Brain microvascular endothelial cell (primary cell): ENCODE data around the gene NDUFAF4.

Experiments
- DNase-seq: peaks from one replicate; pipeline ENCODE4 v3.0.0-alpha.2; 2020
- H3K27ac ChIP-seq: fragments of 250-450 bp; sonication (Bioruptor Pico); 2 replicates; pipeline ENCODE4 v1.5.1; 2020; ENCODE audit warnings: mild to moderate bottlenecking, moderate library complexity
- H3K27me3 ChIP-seq: fragments of 250-450 bp; sonication (Bioruptor Pico); replicated peaks from 2 replicates; pipeline ENCODE4 v1.5.1; 2020; ENCODE audit warnings: mild to moderate bottlenecking
- H3K36me3 ChIP-seq: fragments of 250-450 bp; sonication (Bioruptor Pico); replicated peaks from 2 replicates; pipeline ENCODE4 v1.5.1; 2020; ENCODE audit warnings: mild to moderate bottlenecking
- H3K4me3 ChIP-seq: 2 replicates; pipeline ENCODE4 v1.5.1; 2011; ENCODE audit warnings: low read depth, mild to moderate bottlenecking, control low read depth, low read length, moderate library complexity
- CTCF ChIP-seq: IDR thresholded peaks from 2 replicates; pipeline ENCODE4 v1.5.1; 2011; ENCODE audit warnings: low read depth, mild to moderate bottlenecking, moderate library complexity, low read length, control low read depth, inconsistent platforms; ENCODE audit errors: missing control alignments
- in situ Hi-C: cut with HindIII; loops from 2 replicates; pipeline ENCODE4 v1.10.0; 2017; ENCODE audit warnings: low sequenced_read_pairs, low pct_ligation_motif_present

NDUFAF4 gene

DNA sequence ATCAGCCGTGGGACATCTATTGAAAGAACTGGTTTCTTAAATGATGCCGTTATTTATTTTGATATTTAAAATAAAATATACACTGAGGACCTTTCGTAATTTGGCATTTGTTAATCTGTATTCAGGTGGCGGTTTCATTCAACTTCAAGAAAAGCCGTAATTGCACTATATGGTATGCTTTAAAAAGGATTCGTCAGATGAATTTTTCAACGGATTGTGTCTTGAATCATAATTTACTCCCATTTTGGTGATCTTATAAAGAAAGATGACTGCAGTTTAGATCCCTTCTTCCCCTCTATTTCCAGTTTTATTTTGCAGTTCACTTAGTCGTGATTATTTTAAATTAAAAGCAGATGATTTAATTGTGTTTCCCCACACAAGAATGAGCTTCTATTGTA lies 27.6 kb upstream of the NDUFAF4 start:
- no peak for TF ChIP-seq CTCF
- Histone ChIP-seq H3K27ac (no peak overlapping the region), H3K36me3 (no peaks in the 10 kb centered on the region), H3K27me3 (peaks cover 11% of the 10 kb centered on the region), H3K4me3 (peak overlapping the region; percentile 65)
- DNase-seq: no peak
- in situ Hi-C loops: no loop called here

DNA sequence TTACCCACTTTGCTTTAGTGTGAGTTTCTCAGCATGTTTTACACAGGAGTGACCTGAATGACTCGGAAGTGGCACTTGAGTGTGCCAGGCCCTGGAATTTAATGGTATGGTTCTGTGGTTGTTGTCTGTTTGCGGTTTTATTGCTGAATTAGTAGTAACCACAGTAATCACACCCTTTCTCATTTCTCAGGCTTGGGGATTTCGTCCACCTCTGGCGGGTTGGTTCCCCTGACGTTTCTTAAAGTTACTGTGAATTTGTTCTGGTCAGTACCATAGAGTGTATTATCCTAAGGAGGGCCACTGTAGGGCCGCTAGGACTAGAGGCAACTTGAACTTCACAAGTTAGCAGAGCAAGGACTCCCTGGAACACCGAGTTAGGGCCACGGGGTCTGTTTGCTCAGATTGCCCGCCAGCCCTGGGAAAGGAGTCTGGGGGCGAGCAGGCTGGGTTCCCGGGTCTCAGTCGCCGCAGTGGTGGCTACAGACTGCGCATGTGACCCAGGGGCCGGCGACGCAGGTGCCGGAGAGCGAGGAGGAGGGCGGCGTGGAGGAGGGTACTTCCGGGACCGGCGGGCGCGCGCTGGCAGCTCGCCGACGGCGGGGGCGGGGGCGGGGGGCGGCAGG lies 26.3 kb upstream of the NDUFAF4 start:
- DNase-seq: no peak
- Histone ChIP-seq H3K27me3 (peaks cover 11% of the 10 kb centered on the region), H3K36me3 (no peaks in the 10 kb centered on the region), H3K4me3 (peak overlapping the region; percentile 65), H3K27ac (no peak overlapping the region)
- TF ChIP-seq CTCF: no peak
- in situ Hi-C loops: no loop called here

- no peak for DNase-seq
- H3K36me3 ChIP-seq: no peaks in the 10 kb centered on the region
- H3K27me3 ChIP-seq: peaks cover 11% of the 10 kb centered on the region
- TF ChIP-seq CTCF: no peak
- H3K27ac ChIP-seq: no peak overlapping the region
- in situ Hi-C loops: no loop called here
- no peak overlapping the region for H3K4me3 ChIP-seq
Observed at GRCh38 chr6:96923400-96923799, 25.7 kb upstream of the NDUFAF4 start.

DNA sequence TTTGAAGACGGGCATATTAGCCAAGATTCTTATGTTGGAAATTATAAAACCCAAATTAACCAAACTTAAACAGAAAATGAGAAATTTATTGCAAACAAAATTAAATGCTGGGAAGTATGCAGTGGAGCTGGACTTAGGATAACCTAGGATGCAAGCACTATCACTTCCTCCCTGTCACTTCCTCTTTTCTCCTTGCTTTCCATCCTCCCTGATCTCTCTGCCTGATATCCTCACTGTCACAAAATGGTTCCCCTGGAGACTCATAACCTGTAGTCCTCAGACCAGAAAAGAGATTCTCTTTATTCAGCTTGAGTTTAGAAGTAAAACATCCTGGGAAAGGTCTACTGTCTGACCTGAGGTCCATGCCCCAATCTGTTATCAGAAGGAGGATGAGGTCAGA lies 19.4 kb upstream of the NDUFAF4 start:
- DNase-seq: no peak
- in situ Hi-C loops: no loop called here
- Histone ChIP-seq H3K27me3 (no peaks in the 10 kb centered on the region), H3K4me3 (no peak overlapping the region), H3K36me3 (no peaks in the 10 kb centered on the region), H3K27ac (no peak overlapping the region)
- TF ChIP-seq CTCF: no peak

GRCh38 chr6:96913621-96914020 lies 15.9 kb upstream of the NDUFAF4 start:
- Histone ChIP-seq H3K27me3 (no peaks in the 10 kb centered on the region), H3K27ac (no peak overlapping the region), H3K36me3 (no peaks in the 10 kb centered on the region), H3K4me3 (no peak overlapping the region)
- in situ Hi-C loops: no loop called here
- DNase-seq: no peak
- no peak for TF ChIP-seq CTCF

DNA sequence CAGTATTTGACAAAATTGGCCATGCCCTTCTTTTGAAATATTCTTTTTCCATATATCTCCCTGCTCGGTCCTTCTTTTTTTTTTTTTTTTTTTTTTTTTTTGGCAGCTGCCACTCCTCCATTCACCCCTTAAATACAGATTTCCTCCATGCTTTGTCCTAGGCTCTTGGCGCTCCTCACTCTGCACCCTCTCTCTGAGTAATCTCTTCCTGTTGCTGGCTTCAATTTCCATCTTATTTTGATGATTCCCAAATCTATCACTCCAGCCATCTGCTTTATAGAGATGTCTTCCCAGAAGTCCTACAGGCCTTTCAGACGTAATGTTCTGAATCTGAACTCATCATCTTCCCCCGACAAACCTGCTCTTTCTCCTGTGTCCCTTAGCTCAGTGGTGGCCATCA lies 14.1 kb upstream of the NDUFAF4 start:
- no peaks in the 10 kb centered on the region for H3K36me3 ChIP-seq
- no peak overlapping the region for H3K27ac ChIP-seq
- H3K4me3 ChIP-seq: no peak overlapping the region
- DNase-seq: no peak
- in situ Hi-C loops: no loop called here
- H3K27me3 ChIP-seq: no peaks in the 10 kb centered on the region
- no peak for TF ChIP-seq CTCF
